HepG2 (cell line): ENCODE measurements around the gene MTPN. TPM values are rescaled to one million over a fixed set of nuclear protein-coding genes. Genes with fewer than 3 reads are reported as not detected.

ENCODE experiments used
- ATAC-seq: fragments of 200-7000 bp; cut with Tn5 transposase; 3 replicates; pipeline ENCODE4 v1.9.1; 2020; ENCODE audit warnings: mild to moderate bottlenecking, moderate library complexity
- BruUV-seq: library from RNA; stranded (reverse); fragments of 400-500 nt; replicated peaks from 2 replicates; lab custom pipeline; 2021; lab: Mats Ljungman, UMichigan
- CTCF ChIA-PET: fragments of 300-600 bp; formaldehyde crosslinking; extraction: SDS; loops from one replicate; lab custom pipeline; 2021; ENCODE audit warnings: low total read pairs, inconsistent platforms, low intra/inter-chr PET ratio; lab: Yijun Ruan, JAX
- POLR2A ChIA-PET: fragments of 350-600 bp; sonication (Branson Sonifier 250); formaldehyde crosslinking; loops from one replicate; lab custom pipeline; 2020; ENCODE audit warnings: antibody characterized with exemption, inconsistent platforms; lab: Yijun Ruan, JAX
- DNase-seq: peaks from one replicate; pipeline ENCODE4 v3.0.0-alpha.2; 2015; ENCODE audit warnings: low spot score
- FAIRE-seq: peaks from 3 replicates; lab custom pipeline; 2011; peaks lifted over from hg19 to GRCh38; lab: Jason Lieb, UNC
- H2AFZ ChIP-seq: one replicate; pipeline ENCODE4 v1.6.1; 2011; ENCODE audit warnings: low read length, inconsistent platforms
- H3K27ac ChIP-seq: fragments of 300-600 bp; 3 replicates; pipeline ENCODE4 v1.8.0; 2011; ENCODE audit warnings: mixed run types, mild to moderate bottlenecking, mixed read lengths, low read length, inconsistent platforms; ENCODE audit not compliant: insufficient read depth; ENCODE audit errors: extremely low read length
- H3K27me3 ChIP-seq, 2 experiments: fragments of 200-600 bp in 1 of 2; 2 replicates in 1 of 2; 3 replicates in 1 of 2; pipeline versions ENCODE4 v1.6.0 to v1.8.0; 2011; ENCODE audit warnings: low read length in 2 of 2, mild to moderate bottlenecking in 2 of 2, moderate library complexity in 2 of 2, inconsistent platforms in 1 of 2; ENCODE audit not compliant: insufficient read depth in 2 of 2, control insufficient read depth in 1 of 2
- H3K36me3 ChIP-seq, 2 experiments: fragments of 200-600 bp in 1 of 2; replicated peaks in 1 of 2; 2 replicates in 1 of 2; 3 replicates in 1 of 2; pipeline versions ENCODE4 v1.5.1 to v1.8.0; 2011; ENCODE audit warnings: low read length in 2 of 2, inconsistent platforms in 1 of 2; ENCODE audit not compliant: insufficient read depth in 2 of 2, control insufficient read depth in 1 of 2
- H3K4me1 ChIP-seq: 2 replicates; pipeline ENCODE4 v1.5.1; 2012; ENCODE audit warnings: low read length, inconsistent platforms; ENCODE audit not compliant: insufficient read depth
- H3K4me2 ChIP-seq: 2 replicates; pipeline ENCODE4 v1.6.0; 2011; ENCODE audit warnings: low read depth, low read length, inconsistent platforms
- H3K4me3 ChIP-seq, 3 experiments: fragments of 200-600 bp in 1 of 3; sonication (generic), shearing (Covaris generic) in 1 of 3; replicated peaks in 1 of 3; 2 replicates each; pipeline ENCODE4 v1.5.1; 2011 to 2016; ENCODE audit warnings: low read length in 3 of 3, inconsistent platforms in 2 of 3, low read depth in 2 of 3, mild to moderate bottlenecking in 2 of 3, control low read depth in 1 of 3, mixed read lengths in 1 of 3; ENCODE audit not compliant: insufficient read depth in 1 of 3
- H3K79me2 ChIP-seq: one replicate; pipeline ENCODE4 v1.6.1; 2011; ENCODE audit warnings: low read length, inconsistent platforms; ENCODE audit not compliant: insufficient read depth
- H3K9ac ChIP-seq: 2 replicates; pipeline ENCODE4 v1.6.0; 2011; ENCODE audit warnings: mild to moderate bottlenecking, low read depth, low read length, inconsistent platforms; ENCODE audit not compliant: insufficient read depth
- H3K9me3 ChIP-seq: 2 replicates; pipeline ENCODE4 v1.5.1; 2012; ENCODE audit warnings: mild to moderate bottlenecking, low read length
- H4K20me1 ChIP-seq: 2 replicates; pipeline ENCODE4 v1.6.0; 2011; ENCODE audit warnings: inconsistent platforms, mild to moderate bottlenecking, low read length, moderate library complexity; ENCODE audit not compliant: insufficient read depth
- GABPB1 ChIP-seq: IDR thresholded peaks from 2 replicates; pipeline ENCODE4 v1.6.1; 2016; ENCODE audit warnings: mild to moderate bottlenecking, missing genetic modification reagents, moderate library complexity, missing compliant biosample characterization
- GLI4 ChIP-seq: sonication (generic); formaldehyde crosslinking; IDR thresholded peaks from 2 replicates; pipeline ENCODE4 v1.5.1; 2020; ENCODE audit warnings: missing genetic modification reagents, mild to moderate bottlenecking, moderate library complexity, borderline replicate concordance
- NFE2L2 ChIP-seq: fragments of 150-350 bp; IDR thresholded peaks from 2 replicates; pipeline ENCODE4 v1.6.1; 2014; ENCODE audit warnings: low read length
- RARA ChIP-seq: IDR thresholded peaks from 2 replicates; pipeline ENCODE4 v1.6.1; 2016; ENCODE audit warnings: missing genetic modification reagents, missing compliant biosample characterization
- TCF7L2 ChIP-seq: IDR thresholded peaks from 2 replicates; pipeline ENCODE4 v1.6.1; 2011; ENCODE audit warnings: mild to moderate bottlenecking, low read depth, low read length, moderate library complexity
- ZBTB4 ChIP-seq: sonication (generic); formaldehyde crosslinking; IDR thresholded peaks from 2 replicates; pipeline ENCODE4 v1.4.0; 2020; ENCODE audit warnings: missing genetic modification reagents, mild to moderate bottlenecking, borderline replicate concordance
- ZNF567 ChIP-seq: sonication (generic); formaldehyde crosslinking; IDR thresholded peaks from 2 replicates; pipeline ENCODE4 v1.8.1; 2023; ENCODE audit warnings: mild to moderate bottlenecking, missing genetic modification reagents, borderline replicate concordance
- ZNF672 ChIP-seq: sonication (generic); formaldehyde crosslinking; IDR thresholded peaks from 2 replicates; pipeline ENCODE4 v1.8.1; 2022; ENCODE audit warnings: missing genetic modification reagents
- ZNF776 ChIP-seq: sonication (generic); formaldehyde crosslinking; IDR thresholded peaks from 2 replicates; pipeline ENCODE4 v1.4.0; 2020; ENCODE audit warnings: mild to moderate bottlenecking, missing genetic modification reagents
- in situ Hi-C: cut with HindIII; loops from 2 replicates; pipeline ENCODE4 v1.10.0; 2017; ENCODE audit warnings: low pct_unique_long_range_greater_than_20kb; ENCODE audit not compliant: extremely low pct_ligation_motif_present
- intact Hi-C: fragments of 100-400 bp; cut with micrococcal nuclease; formaldehyde crosslinking; loops from one replicate; pipeline ENCODE4 v1.10.0; 2022; ENCODE audit not compliant: unreplicated experiment
- polyA plus RNA-seq, 8 experiments: library from polyadenylated mRNA; depleted of rRNA in 3 of 8; stranded (reverse) in 7 of 8; unstranded in 1 of 8; fragments of >200 nt; fragmentation: Illumina TruSeq in 4 of 8; extraction: Trizol in 4 of 8; gene quantifications; 2 replicates each; pipeline versions ENCODE4 v1.2.1 to v1.2.3, GENCODE V29; 2011 to 2016; ENCODE audit warnings: low read depth in 4 of 8, missing spikeins in 1 of 8, mixed read lengths in 1 of 8; ENCODE audit not compliant: insufficient read depth in 1 of 8
- total RNA-seq, 5 experiments: library from RNA; depleted of rRNA; stranded (reverse); fragments of >200 nt; fragmentation: Illumina TruSeq; extraction: Trizol; gene quantifications; 2 replicates each; pipeline ENCODE4 v1.2.3, GENCODE V29; 2016; ENCODE audit warnings: low read depth in 1 of 5
- TF ChIP-seq, protein P1 (sequence below): sonication (generic); formaldehyde crosslinking; IDR thresholded peaks from 2 replicates; pipeline ENCODE4 v1.9.0; 2022; ENCODE audit warnings: low read depth, missing genetic modification reagents

The MTPN gene
- total and polyA plus RNA-seq, 2 of the 13 experiments (the other 11 are each of a cell fraction or from before 2014, with no cell fraction given), result 31.1 to 71.7 TPM

GRCh38 chr7:135979471-135980011 is 2.4 kb upstream of the MTPN start:
- BruUV-seq, result no TSS peak
- Histone ChIP-seq H2AFZ (no peak overlapping the region), H3K36me3 (no peaks in the 10 kb centered on the region; a peak in 1 of 5 replicates), H3K27me3 (no peaks in the 10 kb centered on the region; a peak in 1 of 5 replicates), H3K4me3 (no peak overlapping the region), H3K4me2 (no peak overlapping the region)
- POLR2A ChIA-PET, result no interaction called here
- FAIRE-seq, result no peak
- CTCF ChIA-PET, result no interaction called here
- TF ChIP-seq ZNF672 (CRISPR knock-in tag) (no peak), RARA (CRISPR knock-in tag) (no peak), ZNF776 (CRISPR knock-in tag) (no peak), ZNF567 (no peak), ZBTB4 (CRISPR knock-in tag) (no peak), NFE2L2 (no peak), TCF7L2 (no peak), GLI4 (CRISPR knock-in tag) (no peak), GABPB1 (CRISPR knock-in tag) (no peak)
- TF ChIP-seq, protein P1, sequence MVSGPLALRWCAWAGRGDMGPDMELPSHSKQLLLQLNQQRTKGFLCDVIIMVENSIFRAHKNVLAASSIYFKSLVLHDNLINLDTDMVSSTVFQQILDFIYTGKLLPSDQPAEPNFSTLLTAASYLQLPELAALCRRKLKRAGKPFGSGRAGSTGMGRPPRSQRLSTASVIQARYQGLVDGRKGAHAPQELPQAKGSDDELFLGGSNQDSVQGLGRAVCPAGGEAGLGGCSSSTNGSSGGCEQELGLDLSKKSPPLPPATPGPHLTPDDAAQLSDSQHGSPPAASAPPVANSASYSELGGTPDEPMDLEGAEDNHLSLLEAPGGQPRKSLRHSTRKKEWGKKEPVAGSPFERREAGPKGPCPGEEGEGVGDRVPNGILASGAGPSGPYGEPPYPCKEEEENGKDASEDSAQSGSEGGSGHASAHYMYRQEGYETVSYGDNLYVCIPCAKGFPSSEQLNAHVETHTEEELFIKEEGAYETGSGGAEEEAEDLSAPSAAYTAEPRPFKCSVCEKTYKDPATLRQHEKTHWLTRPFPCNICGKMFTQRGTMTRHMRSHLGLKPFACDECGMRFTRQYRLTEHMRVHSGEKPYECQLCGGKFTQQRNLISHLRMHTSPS (CRISPR knock-in tag), result no peak
- TF ChIP-seq, all 625 proteins: peak for 0
- no peak overlapping the region for H3K9ac ChIP-seq
- no peaks in the 10 kb centered on the region for H4K20me1 ChIP-seq
- no peaks in the 10 kb centered on the region for H3K9me3 ChIP-seq
- intact Hi-C loops (loop anchor here (5.0 kb wide), 1 partner anchor 307 kb away; no protein-coding TSS in a partner anchor), in situ Hi-C loops (no loop called here)
- no peak overlapping the region for H3K27ac ChIP-seq
- DNase-seq (no peak), ATAC-seq (no peak)
- peaks cover 33% of the 10 kb centered on the region for H3K4me1 ChIP-seq
- H3K79me2 ChIP-seq, result peaks cover 26% of the 10 kb centered on the region
